Ovary (tissue), 3 donors: ENCODE measurements around the gene MAPK13.

Source experiments
- POLR2A ChIP-seq: fragments of 450-650 bp; IDR thresholded peaks from one replicate; pipeline ENCODE4 v1.6.1; 2017; ENCODE audit warnings: antibody characterized with exemption, mild to moderate bottlenecking, moderate library complexity
- TF ChIP-seq, protein P1 (sequence below), 3 donors: fragments of 450-650 bp in 2 of 3; fragments of 200-600 bp in 1 of 3; IDR thresholded peaks; one replicate each; pipeline versions ENCODE4 v1.5.1 to v1.8.0; 2016 to 2022; ENCODE audit warnings: antibody characterized with exemption in 3 of 3, mild to moderate bottlenecking in 1 of 3
- donor health status: DM: no; HTN: no; CAD: no.

DNA sequence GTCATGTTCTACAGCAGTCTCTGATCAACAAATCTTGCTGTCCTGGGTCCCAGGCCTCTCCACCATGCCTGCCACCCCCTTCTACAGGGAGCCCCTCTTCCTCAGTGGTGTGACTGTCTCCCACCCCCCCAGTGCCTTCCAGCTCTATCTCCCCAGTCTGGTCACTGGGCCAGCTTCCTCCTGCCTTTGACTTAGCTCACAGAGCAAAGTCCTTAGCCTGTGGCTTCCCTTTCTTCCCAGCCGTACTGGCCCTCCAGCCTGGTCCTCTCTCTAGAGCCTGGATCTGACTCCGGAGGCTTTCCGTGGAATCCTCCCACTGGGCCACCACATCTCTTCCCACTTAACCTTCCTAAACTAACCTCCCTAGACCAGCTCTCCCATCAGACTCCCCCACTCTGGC, 17.0 kb downstream of the MAPK13 start:
- TF ChIP-seq, protein P1, sequence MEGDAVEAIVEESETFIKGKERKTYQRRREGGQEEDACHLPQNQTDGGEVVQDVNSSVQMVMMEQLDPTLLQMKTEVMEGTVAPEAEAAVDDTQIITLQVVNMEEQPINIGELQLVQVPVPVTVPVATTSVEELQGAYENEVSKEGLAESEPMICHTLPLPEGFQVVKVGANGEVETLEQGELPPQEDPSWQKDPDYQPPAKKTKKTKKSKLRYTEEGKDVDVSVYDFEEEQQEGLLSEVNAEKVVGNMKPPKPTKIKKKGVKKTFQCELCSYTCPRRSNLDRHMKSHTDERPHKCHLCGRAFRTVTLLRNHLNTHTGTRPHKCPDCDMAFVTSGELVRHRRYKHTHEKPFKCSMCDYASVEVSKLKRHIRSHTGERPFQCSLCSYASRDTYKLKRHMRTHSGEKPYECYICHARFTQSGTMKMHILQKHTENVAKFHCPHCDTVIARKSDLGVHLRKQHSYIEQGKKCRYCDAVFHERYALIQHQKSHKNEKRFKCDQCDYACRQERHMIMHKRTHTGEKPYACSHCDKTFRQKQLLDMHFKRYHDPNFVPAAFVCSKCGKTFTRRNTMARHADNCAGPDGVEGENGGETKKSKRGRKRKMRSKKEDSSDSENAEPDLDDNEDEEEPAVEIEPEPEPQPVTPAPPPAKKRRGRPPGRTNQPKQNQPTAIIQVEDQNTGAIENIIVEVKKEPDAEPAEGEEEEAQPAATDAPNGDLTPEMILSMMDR (IDR thresholded peaks at IDR 0.05), result no peak
- no peak for TF ChIP-seq POLR2A
